Loucy (cell line): Measurements from ENCODE around the gene ATG2A.

Source experiments
- EZH2phosphoT487 ChIP-seq: fragments of 200-600 bp; IDR thresholded peaks from 2 replicates; pipeline ENCODE4 v1.6.1; 2018; ENCODE audit warnings: antibody characterized with exemption, mild to moderate bottlenecking, moderate library complexity, borderline replicate concordance
- TF ChIP-seq, protein P1 (sequence below): fragments of 200-600 bp; sonication (generic); conservative IDR thresholded peaks from 2 replicates; pipeline ENCODE4 v1.5.1; 2014; ENCODE audit warnings: mild to moderate bottlenecking, antibody characterized with exemption, low read length

DNA sequence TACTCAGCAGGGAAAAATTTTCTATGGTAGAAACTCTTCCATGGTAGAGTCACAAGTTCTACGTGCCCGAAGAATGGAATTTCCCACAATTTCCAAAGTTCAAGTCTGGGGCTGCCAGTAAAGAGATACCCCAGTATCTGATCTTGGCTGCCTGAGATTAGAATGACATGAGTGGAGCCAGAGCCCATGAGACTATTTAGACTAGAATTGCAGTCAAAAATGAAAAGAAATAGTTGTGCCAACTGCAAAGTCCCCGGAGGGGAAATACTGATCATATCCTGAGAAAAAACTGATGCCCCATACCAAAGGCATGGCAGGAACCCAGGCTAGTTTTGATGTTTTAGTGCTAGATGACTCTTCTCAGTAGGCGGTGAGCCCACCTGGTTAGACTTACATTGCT, 43.7 kb upstream of the ATG2A start:
- TF ChIP-seq, protein P1, sequence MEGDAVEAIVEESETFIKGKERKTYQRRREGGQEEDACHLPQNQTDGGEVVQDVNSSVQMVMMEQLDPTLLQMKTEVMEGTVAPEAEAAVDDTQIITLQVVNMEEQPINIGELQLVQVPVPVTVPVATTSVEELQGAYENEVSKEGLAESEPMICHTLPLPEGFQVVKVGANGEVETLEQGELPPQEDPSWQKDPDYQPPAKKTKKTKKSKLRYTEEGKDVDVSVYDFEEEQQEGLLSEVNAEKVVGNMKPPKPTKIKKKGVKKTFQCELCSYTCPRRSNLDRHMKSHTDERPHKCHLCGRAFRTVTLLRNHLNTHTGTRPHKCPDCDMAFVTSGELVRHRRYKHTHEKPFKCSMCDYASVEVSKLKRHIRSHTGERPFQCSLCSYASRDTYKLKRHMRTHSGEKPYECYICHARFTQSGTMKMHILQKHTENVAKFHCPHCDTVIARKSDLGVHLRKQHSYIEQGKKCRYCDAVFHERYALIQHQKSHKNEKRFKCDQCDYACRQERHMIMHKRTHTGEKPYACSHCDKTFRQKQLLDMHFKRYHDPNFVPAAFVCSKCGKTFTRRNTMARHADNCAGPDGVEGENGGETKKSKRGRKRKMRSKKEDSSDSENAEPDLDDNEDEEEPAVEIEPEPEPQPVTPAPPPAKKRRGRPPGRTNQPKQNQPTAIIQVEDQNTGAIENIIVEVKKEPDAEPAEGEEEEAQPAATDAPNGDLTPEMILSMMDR: no peak
- no peak for TF ChIP-seq EZH2phosphoT487
